Measurements from ENCODE around the gene ADAR.

DNA sequence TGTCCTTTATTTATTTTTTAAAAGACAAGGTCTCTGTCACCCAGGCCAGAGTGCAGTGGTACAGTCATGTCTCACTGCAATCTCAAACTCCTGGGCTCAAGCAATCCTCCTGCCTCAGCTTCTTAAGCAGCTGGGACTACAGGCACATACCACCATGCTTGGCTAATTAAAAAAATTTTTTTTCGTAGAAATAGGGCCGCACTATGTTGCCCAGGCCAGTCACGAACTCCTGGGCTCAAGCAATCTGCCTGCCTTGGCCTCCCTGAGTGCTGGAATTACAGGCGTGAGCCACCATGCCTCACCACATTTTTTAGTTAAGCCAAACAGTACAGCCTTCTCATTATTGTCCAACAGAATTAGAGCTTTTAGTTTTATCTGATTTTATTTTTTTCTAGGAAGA lies 7.4 kb upstream of the ADAR start:
- no peak for TF ChIP-seq POLR2A (IDR thresholded peaks at IDR 0.05)
- TF ChIP-seq, protein P1, sequence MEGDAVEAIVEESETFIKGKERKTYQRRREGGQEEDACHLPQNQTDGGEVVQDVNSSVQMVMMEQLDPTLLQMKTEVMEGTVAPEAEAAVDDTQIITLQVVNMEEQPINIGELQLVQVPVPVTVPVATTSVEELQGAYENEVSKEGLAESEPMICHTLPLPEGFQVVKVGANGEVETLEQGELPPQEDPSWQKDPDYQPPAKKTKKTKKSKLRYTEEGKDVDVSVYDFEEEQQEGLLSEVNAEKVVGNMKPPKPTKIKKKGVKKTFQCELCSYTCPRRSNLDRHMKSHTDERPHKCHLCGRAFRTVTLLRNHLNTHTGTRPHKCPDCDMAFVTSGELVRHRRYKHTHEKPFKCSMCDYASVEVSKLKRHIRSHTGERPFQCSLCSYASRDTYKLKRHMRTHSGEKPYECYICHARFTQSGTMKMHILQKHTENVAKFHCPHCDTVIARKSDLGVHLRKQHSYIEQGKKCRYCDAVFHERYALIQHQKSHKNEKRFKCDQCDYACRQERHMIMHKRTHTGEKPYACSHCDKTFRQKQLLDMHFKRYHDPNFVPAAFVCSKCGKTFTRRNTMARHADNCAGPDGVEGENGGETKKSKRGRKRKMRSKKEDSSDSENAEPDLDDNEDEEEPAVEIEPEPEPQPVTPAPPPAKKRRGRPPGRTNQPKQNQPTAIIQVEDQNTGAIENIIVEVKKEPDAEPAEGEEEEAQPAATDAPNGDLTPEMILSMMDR (IDR thresholded peaks at IDR 0.05) = no peak

All from adrenal gland (tissue), 5 donors.